GM12874 (cell line): ENCODE results near the gene GARIN3.

Experiments
- TF ChIP-seq, protein P1 (sequence below): IDR thresholded peaks from 2 replicates; pipeline ENCODE4 v1.5.1; 2011; ENCODE audit warnings: low read depth, mild to moderate bottlenecking, control low read depth, low read length, moderate library complexity; ENCODE audit not compliant: insufficient read depth

Gene GARIN3

DNA sequence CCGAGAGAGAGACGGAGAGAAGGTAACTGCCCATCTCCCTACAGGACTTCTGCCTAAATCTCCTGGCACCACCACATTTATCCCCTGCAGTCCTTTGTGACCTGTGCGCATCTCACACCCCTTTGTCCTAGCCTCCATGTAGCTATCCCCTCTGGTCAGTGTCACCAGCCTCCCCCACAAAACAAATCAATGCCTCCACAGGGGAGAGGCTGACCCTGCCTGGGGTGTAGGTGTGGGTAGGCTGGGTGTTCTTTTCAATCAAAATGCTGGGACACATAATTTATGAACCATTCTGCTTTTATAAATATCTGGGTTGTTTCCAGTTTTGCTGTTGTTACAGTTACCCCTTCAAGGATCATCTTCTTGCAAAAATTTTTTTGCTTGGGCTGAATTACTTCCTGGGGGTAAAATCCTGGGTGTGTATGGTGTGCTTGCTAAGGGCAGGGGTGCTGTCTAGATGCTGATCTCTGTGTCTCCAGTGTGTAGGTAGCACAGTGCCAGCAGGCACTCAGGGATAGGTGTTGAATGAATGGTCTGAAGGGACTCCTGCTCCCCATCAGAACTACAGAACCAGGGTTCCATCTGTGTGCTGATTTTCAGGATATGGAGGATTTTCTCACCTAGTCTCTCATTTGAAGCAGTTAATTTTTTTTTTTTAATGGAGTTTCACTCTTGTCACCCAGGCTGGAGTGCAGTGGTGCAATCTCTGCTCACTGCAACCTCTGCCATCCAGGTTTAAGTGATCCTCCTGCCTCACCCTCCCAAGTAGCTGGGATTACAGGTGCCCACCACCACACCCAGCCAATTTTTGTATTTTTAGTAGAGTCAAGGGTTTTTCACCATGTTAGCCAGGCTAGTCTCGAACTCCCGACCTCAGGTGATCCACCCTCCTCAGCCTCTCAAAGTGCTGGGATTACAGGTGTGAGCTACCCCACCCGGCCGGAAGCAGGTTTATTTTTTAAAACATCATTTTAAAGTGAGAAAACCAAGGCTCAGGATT is at the start of gene GARIN3:
Gene GARIN3, minus strand, starts transcription at position 51 of the 1,000 bp plus-strand sequence. CDS start 96 bp downstream, outside the sequence.
- TF ChIP-seq, protein P1, sequence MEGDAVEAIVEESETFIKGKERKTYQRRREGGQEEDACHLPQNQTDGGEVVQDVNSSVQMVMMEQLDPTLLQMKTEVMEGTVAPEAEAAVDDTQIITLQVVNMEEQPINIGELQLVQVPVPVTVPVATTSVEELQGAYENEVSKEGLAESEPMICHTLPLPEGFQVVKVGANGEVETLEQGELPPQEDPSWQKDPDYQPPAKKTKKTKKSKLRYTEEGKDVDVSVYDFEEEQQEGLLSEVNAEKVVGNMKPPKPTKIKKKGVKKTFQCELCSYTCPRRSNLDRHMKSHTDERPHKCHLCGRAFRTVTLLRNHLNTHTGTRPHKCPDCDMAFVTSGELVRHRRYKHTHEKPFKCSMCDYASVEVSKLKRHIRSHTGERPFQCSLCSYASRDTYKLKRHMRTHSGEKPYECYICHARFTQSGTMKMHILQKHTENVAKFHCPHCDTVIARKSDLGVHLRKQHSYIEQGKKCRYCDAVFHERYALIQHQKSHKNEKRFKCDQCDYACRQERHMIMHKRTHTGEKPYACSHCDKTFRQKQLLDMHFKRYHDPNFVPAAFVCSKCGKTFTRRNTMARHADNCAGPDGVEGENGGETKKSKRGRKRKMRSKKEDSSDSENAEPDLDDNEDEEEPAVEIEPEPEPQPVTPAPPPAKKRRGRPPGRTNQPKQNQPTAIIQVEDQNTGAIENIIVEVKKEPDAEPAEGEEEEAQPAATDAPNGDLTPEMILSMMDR = no peak

DNA sequence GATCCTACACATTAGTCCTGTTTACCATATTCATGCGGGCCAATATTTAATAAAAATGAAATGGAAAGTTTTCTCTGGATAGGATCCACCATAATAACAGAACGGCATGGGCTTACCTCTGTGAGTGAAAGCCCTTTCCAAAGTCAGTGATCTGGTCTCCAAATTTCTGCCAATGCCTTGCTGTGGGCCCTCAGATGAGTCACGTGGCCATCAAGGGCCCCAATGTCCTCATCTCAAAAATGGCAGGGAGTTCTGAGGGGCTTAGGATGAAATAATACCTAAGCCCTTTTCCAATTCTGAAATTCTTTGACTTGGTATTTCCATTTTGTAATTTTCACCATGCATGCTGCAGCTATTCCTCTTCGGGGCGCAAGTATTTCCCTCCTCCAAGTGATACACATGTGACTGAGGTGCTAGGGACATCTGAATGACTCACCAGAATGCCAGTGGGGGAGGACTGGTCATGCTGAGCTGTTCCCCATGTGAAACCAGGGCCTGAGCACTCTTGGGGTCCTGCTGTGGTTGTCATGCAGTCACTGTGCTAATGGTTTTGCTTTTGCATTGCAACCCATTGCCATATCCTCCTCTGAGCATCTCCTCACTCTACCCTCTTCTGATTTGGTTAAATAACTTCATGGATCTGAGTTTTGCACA is 49.6 kb upstream of the GARIN3 start:
- TF ChIP-seq, protein P1 = no peak

DNA sequence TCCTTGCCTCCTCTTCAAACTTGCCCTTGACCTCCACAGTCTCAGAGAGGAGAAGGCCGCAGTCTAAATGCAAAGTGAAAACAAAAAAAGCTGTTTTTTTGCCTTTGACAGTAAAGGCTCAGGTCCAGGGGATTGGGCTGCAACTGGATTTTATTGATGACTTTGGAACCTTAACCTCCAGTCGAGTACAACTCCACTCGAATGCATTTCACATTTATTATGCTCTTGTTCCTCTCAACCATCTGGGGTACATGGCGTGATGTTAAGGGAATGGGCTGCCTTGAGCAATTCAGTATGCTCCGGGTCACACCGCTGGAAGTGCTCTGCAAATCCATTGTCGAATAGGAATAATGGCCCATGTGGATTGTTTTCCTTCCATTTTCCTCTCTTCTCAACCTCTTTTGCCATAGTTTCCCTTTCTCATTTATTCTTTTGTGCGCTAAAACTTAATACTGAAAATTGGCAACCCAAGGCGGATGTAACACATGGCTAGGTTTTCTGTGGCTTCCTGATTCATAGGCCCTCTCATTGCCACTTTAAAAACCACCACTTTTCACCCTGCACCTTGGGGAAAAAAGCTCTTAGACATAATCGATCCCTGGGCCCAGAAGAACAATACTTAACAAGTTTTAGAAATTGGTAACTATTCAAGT is 48.9 kb upstream of the GARIN3 start:
- TF ChIP-seq, protein P1 = no peak

DNA sequence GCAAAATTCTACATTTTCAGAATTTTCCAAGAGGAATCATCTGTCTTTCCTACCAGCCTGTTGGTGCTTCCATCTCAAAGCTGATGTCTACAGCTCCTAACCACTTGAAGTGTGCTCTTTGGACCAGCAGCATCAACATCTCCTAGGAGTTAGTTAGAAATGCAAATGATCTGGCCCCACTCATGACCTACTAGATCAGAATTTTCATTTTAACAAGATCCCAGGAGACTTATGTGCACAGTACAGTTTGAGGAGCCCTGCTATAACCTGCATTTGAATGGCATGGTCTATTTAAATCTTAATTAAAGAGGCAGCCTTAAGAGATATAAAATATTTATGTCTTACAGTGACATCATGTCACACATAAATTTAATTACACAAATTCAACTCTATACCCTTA is 48.4 kb upstream of the GARIN3 start:
- TF ChIP-seq, protein P1 = no peak

DNA sequence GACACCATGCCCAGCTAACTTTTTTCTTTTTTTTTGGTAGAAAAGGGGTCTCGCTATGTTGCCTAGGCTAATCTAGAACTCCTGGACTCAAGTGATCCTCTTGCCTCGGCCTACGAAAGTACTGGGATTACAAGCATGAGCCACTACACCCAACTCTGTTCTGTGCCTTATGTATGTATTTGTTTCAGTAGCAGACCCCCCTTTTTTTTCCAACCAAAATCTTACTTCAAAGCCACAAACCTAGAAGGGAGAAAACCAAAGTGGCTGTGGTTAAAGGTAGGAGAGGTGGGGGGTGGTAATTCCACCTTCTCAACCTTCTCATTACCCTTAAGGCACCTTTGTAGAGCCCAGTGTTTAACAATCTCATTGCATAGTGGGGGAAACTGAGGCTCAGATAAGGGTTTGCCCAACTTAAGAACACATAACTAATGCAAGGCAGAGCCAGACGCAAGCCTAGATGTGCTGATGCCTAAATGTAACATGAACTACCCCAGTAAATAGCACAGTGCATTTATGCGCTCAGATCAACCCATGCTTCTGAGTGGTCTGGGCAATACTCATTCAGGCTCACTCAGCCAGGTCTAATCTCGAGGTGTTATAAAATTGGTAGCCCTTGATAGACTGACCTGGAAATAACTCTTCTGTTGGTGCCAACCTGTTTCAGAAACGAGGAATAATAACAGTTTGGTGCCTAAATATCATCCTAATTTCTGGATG is 47.6 kb upstream of the GARIN3 start:
- TF ChIP-seq, protein P1 = no peak

DNA sequence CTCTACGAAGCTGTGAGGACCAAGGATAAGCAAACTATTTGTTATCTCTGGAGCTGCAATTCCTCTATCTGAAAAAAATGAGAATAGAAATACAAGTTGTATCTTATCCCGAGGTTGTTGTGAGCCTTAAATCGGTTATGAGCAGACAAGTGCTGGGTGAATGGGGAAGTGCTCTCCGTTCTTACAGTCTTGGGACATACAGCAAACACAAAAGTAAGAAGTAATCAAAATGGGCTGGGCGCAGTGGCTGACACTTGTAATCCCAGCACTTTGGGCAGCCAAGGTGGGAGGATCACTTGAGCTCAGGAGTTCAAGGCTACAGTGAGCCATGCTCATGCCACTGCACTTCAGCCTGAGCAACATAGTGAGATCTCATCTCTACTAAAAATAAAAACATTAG is 46.2 kb upstream of the GARIN3 start:
- TF ChIP-seq, protein P1 = no peak
